Measurements from ENCODE around the gene ZC3H15.

ZC3H15 gene

GRCh38 chr2:186542002-186542401, 55.9 kb downstream of the ZC3H15 start:
- no peak for DNase-seq (ENCODE audit: low spot score)

- no peak for DNase-seq (ENCODE audit: low spot score)
Measured at GRCh38 chr2:186543561-186544131, 57.6 kb downstream of the ZC3H15 start.

- no peak for DNase-seq (ENCODE audit: low spot score)
Measured at GRCh38 chr2:186544255-186544675, 58.2 kb downstream of the ZC3H15 start.

GRCh38 chr2:186546846-186547245, 60.8 kb downstream of the ZC3H15 start:
- no peak for DNase-seq (ENCODE audit: low spot score)

GRCh38 chr2:186551323-186552050, 65.4 kb downstream of the ZC3H15 start:
- no peak for DNase-seq (ENCODE audit: low spot score)

GRCh38 chr2:186554429-186554828, 68.4 kb downstream of the ZC3H15 start:
- no peak for DNase-seq (ENCODE audit: low spot score)

- no peak for DNase-seq (ENCODE audit: low spot score)
Measured at GRCh38 chr2:186554850-186555671, 69.0 kb downstream of the ZC3H15 start.

- no peak for DNase-seq (ENCODE audit: low spot score)
Measured at GRCh38 chr2:186558512-186559276, 72.6 kb downstream of the ZC3H15 start.

Data from globus pallidus (tissue), 1 donor.